ENCODE results near the gene KL.

Gene KL

DNA sequence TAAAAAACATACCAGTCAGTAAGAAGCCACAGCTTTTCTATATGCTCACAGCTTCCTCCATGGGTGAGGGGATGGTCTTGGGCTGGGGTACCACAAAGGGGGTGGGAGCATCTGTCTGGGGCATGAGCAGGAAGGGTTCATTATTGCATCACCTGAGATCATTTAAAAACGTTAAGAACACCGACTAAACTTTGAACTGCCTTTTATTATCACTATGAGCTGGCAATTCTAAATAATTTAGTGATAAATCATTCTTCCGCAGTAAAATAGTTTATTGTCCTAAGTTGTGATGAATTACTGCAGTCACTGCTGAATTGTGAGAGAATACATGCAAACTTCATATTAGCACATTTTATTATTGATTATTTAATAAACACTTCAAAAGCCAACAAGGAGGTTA is 71.6 kb downstream of the KL start:
- no peak for DNase-seq

DNA sequence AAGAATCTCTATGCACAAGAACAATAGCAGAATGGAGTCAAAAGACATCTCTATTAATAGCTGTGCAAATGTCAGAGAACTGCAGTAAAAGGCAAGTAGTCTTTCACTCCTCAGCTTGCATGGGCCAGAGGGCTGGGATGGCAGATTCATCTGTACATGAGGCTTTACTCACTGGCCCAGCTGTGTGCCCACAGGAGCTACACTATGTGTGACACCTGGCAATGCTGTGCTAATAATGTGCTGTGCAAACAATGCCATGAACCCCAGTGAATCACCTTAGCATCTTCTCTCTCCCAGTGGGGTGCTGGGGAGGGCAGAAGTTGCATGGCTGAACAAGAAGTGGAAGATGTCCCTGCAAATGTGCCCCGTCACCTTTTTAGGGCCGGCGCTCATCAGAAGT is 73.1 kb downstream of the KL start:
- no peak for DNase-seq

DNA sequence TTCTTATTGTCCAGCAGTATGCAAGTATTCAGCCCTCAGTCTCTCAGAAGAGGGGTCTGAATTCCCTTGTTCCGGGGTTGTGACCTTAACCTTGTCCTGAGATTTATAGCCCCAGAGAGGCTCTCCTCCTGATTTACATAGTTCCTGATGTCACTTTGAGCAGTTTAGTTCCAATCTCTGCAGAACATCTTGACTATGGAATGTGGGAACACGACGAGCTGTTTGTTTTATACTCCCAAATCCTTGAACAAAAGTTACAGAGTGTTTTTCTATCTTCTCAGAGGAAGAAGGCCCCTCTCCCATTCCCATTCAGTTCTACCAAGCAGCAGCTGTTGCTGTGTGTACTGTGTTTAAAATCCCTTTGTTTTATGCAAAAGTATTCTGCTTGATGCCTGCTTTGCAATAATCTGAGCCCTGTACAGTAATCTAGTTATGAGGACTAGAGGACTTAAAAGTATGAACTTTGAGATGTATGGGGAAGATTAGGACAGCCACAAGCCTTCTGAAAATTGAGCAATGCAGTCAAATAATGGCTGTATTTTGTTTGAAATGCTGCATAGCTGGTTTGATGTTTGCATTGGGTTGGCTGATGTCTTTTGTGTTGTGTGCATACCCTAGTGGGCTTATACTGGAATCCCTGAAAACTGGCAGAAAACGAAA is 74.7 kb downstream of the KL start:
- DNase-seq, result no peak

DNA sequence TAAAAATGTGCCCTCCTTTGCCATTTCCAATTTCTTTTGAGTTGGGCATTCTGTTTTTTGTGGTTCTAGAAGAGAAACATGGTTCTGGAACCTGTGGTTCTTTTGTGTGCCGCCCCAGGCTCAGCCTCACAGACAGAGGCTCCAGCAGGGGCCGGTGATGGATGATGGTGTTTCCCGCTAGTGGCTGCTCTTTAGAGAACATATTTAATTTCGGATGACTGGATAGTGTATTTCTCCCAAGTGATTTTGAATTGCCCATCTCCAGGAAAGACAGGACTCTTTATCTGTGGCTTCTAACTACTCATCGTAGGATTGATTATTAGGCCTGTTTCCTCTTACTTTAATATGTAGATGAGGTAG is 75.2 kb downstream of the KL start:
- no peak for DNase-seq

DNA sequence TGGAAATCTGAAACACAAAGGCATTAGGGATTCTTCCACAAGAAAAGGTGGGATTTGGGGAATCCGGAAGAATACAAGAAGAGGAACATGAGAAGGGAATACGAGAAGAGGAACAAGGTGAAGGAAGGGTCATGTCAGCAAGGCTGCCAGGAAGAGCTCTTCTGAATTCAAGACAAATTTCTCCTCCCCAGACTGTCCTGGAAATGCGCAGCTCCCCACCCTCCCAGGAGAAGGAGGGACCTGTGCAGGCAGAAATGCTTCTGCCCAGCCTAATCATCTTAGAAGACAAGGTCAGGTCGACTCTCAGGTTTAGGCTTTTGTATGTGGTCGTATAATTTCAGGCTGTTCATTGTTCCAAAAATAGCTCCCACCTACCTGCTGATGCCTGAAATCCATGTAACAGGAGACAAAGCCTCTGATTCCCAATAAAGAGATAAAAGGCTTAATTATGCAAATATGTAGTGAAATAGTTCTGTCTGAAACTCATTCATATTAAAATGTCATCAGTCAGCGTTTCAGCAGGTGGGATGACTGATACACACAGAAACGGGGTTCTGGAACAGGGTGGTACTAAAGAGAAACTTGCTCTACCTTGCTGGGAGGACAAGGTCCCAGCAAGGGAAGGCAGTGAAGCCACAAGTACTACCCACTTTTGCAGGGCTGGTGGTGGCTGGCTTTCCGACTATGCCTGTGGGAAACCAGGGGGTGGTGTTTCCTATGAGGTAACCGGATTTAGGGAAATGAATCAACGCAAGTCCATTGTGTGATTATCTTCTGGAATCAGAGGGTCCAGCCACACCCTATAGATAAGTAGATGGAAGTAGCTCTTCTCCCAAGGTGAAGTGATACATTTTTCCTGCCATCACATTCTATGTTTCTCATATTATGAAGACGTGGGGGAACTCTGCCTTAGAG is 76.1 kb downstream of the KL start:
- DNase-seq, result no peak

DNA sequence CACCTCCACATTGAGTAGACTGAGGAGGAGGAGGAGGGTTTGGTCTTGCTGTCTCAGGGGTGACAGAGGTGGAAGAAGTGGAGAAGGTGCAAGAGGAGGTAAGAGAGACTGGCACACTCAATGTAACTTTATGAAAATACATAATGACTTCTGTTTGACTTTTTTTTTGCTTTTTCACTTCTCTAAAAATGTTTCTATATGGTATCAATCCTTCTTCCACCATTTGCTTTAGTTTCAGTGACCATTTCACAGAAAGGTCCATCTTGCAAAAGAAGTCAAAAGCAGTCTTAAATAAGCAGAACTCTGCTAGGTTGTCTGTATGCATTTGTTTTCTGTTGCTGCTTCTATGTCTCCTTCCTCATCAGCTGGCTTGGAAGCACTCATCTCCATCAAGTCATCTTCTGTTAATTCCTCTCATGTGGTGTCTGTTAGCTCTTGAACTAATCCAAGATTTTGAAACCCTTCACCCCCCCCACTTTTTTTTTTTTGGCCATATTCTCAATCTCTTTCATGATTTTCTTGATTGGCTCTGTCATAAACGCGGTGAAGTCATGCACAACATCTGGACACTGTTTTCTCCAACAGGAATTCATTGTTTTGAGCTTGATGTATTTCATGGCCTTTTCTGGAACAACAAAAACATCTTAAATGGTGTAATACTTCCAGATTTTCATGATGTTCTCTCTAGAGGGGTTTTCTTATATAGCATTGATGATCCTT is 80.8 kb downstream of the KL start:
- DNase-seq, result no peak

DNA sequence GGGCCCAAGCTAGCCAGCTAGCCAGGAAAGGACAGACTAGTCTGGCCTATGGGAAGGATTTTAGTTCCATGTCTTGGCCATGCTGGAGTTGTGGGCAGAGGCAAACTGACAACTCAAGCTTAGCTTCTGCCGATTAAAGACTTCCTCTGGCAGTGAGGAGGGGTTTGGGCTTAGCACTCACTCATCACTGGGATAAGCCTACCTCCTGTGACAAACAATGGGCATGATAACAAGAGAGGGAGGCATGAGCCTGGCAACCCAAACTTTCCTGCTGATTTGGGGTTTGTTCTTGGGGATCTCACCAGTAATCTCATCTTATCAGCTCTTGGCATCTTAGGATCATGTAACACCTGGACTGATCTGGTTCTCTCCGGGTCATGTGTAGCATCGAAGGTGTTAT is 83.6 kb downstream of the KL start:
- DNase-seq, result no peak

DNA sequence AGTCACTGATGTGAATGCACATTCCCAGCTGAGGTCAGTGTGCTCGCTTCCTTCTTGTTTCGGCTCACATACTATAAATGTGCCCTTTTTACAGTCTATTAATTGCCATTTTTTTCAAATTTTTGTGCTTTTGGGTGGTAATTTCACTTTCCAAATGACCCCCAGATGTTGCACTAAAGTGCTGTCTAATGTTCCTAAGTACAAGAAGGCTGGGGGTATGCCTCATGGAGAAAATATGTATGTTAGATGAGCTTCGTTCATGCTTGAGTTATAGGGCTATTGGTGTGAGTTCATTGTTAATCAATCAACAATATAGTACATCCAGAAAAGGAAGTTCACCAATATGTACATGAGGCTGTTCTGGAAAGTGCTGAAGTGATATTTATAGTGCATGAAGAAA is 84.7 kb downstream of the KL start:
- no peak for DNase-seq

DNA sequence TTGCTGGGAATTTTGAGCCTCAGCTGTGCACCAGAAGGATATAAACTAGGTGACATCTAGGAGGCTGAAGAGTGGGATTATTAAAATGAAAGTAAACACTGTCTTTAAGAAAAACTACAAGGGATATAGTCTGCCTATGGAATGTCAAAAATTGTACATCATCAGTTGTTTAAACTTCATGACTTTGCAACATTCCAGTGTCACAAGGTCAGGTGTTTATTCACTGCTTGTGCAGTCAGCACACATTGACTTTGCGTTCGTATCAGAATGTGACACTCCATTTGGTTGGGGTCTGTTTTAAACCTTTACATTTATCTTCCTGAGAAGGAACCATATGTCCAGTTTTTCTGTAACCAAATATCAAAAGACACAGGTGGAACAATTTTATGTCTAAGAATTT is 85.6 kb downstream of the KL start:
- no peak for DNase-seq

DNA sequence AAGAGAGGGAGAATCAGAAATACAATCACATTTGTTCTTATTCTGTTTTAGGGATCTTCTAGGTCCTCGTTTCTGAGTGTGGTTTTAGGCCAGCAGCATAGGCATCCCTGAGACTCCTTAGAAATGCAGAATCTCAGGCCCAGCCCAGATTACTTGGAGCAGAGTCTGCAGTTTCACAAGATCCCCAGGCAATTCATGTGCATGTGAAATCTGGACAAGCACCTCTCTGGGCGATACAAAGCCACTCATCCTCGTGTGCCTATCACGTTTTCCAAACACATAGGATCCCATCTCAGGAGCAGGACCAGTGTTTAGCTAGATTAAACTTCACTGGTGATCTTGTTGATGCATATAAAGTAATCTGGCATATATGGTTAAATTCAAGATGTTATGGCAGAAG is 87.2 kb downstream of the KL start:
- no peak for DNase-seq

DNA sequence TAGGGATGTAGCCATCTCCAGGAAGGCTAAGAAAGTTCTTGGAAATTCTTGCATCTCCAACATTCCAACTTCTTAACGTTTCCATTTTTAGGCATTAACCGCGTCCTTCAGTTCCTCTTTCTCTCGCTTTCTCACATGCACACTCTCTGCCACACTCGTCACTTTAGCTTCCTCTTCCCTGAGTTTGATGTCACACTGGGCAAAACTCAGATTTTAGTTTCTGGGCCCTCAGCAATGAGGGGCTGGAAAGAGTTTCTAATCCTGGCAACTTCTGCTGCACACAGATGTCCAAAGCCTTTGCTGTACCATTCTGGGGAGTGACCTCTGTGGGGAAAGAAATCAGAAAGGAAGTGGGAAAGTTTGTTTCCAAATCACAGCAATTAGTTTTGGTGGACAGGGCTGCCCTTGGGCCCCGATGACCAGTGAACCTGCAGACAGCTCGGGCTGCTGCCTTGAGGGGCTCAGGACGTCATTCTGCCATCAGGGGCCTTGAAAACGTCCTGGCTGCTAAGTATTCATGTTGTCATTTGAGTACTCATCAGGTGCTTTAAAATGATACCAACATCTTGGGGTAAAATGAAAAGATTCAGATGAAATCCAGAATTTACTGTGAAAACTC is 89.3 kb downstream of the KL start:
- no peak for DNase-seq

DNA sequence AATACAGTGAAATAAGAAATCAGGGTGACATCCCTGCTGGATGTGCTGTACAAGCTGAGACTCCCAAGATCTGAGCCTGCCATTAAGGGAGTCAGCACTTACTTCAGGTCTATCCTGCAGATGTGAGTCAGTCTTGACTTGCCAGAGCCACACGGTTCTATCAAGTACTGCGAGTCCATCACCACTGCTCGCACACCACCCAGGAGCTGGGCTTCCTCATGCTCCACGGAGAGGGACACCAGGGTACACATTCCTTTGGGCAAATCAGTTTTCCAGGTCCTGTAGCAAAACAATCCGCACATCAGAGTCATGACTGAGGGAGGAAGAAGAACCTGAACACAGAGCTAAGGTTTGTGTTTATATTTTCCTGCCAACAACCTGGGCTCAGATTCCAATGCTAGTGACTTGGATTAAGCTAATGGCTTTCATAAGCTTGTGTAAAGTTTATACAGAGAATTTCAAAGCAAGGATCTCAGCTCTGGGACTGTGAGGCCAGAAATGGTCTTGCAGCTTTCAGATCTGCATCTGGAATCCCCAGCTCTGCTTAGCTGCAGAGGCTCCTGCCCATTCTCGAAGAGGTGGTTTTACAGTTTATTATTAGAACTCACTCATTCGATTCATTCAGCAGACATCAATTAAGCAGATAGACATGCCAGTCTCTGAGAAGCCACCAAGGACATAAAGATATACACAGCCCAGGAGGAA is 90.6 kb downstream of the KL start:
- no peak for DNase-seq

DNA sequence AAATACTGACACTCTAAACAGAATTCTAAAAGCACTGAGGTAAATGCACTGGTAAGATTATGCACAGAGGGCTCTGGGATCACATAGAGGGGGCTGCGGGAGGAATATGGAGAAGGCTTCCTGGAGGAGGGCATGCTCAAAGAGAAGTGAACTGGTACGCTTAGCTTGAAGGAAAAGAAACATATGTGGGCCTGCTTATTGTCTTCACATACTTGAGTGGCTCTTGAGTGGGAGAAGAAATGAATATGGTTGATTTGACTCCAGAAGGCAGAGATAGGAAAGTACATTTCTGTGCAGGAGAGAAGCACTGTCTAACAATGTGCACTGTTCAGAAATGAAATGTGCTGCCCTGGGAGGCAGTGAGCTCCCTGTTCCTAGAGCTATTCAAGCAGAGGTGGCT is 91.1 kb downstream of the KL start:
- DNase-seq, result no peak

DNA sequence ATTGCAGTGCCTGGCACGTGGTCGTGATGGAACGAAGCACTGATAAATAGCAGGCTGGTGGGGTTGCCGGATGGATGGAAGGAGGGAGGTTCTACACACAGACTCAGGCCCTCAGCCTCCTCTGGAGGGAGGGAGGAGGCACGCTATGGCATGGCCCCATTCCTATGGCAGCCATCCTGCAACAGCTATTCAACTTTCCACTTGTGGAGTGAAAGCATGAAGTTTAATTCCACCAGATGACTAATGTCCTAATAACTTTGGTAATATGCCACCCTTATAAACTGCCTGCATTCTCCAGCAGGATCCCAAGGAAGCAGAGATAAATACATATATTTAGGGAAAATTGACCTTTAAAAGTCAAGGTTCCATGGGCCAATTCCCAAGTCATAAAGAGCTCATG is 92.4 kb downstream of the KL start:
- DNase-seq, result no peak

DNA sequence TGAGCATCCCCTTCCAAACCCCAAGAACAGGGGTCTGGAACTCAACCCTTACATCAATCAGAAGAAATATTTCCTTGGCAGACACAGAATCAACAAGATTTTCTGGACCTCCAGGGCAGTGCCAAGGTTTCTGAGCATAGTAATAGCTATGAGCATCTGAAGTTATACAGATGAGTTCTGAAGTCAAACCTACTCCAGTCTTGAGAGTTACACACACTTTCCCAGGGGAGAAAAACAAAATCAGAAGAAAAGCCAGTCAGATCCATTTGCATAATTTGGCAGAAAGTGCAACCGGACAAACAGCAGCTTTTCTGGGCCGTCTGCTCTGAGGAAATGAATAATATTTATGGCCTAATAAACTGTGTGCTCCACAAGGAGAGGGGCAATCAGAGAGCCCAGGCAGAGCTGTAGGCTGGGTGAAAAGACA is 93.1 kb downstream of the KL start:
- no peak for DNase-seq

DNA sequence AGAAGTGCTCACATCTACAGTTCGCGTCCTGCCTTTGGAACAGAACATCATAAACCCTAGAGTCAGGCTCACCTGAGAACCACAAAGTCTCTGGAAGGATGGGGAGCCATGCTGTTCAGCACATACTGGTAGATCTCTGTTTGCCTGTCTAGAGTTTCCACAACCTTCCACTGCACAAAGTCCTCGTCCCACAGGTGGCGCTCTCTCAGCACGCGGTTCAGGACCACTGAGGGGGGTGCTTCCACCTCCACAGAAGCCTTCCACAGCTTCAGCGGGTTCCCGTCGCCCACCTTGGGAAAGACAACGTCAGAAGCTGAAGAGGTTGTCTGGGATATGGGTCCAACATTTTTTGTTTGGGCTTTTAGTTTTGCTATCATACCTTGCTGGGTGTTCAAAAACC is 93.6 kb downstream of the KL start:
- no peak for DNase-seq

DNA sequence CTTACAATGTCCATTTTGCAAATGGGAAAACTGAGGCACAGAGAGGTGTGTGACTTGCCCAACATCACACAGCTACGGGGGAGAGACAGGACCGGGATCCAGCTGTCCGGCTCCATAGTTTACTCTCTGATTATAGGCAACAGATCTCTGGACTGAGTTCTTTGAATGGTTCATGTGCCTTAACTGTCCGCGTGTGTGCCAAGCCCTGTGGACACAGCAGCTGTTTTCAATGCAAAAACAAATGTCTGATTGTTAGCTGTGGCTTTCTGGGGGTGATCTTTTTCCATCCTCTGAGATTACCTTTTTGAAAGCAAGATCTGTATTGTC is 94.1 kb downstream of the KL start:
- DNase-seq, result no peak

DNA sequence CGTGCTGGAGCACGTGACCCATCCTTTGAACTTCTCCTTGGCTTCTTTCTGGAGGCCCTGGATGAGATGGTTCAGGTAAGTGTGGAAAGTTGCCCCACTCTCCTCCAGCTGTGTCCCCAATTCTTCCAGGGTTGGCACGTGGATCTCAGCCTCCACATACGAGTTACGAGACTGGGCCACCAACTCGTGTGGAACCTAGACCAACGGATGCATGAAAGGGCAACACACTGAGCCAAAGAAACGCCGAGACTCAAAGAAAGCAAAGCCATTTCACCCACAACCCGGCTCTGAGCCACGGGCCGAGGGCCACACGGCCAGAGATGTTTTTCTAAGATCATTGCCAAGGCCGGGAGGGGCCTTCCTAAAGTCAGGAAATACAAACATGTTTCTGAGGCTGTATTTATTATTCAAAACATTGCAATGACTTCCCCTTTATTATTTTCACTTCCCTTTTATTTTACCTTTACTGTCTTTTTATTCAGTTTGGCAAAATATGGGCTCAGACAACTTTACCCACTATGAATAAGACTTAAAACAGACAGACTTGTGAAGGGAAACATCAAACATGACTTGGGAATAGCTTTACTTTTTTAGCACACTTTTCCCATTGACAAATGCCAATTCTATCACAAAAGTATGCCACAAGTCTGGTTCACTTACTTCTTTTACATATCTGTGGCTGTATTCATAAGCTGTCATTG is 94.6 kb downstream of the KL start:
- no peak for DNase-seq

DNA sequence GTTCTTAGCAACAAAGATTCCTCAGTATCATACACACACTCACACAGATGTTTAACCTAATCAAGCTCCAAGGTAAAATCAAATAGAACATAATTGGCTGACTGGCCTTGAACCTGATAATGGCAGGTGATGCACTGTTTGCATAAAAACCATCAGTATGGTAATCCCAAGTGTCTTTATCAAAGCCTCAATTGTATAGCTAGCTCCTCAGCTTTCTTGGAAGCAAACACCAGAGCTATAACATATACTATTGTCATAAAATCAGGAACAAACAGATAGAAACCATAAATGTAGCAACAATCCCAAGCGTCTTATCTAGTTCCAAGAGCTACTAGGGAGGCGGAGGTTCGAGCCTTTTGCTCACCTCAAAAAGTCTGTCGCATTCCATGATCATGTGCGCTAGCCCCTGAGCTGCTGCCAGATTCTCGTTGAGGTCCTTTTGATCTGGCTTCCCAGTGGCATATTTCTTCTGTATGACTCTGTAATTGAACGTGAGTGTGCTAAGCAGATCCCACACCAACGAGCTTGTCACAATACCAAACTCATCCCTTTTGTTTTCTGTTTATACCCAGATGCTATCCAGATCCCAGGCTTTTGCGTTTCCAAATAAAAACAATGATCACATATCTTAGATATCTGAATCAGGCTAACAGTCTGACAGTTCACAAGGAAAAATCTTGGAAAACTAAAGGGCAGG is 95.3 kb downstream of the KL start:
- no peak for DNase-seq

DNA sequence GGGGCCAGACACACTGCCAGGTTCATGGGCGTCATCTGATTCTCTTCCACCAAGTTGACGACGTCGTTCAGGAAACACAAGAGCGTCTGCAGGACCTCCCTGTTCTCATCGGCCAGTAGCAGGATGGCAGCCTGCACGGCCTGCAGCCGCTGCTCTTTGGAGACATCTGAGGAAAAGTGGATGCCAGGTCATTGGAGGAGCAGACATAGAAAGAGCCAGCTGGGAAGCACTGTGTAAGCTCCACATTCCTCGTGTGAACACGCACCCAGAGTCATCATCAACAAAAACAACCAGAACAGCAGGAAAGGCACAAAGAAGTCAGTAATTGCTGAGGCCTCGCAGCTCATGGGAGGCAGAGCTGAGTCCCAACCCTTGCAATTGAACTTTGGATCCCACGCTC is 96.5 kb downstream of the KL start:
- DNase-seq, result no peak

DNA sequence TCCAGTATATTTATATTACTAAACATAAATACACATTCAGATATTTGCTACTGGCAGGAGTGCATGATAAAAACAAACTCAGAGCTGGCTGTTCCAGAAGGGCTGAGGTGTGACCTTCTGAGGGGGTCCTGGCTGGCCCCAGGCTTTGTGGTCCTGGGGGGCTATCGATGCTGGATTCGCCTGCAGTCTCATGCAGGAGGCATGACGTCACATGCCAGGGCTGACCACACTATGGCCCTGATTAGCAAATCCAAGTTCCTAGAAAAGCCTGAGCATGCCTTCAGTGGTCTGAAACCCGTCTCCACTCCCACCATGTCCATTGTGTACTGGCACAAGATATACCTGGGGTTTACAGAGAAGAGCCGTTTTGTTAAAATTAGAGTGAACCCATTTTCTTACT is 97.9 kb downstream of the KL start:
- no peak for DNase-seq

DNA sequence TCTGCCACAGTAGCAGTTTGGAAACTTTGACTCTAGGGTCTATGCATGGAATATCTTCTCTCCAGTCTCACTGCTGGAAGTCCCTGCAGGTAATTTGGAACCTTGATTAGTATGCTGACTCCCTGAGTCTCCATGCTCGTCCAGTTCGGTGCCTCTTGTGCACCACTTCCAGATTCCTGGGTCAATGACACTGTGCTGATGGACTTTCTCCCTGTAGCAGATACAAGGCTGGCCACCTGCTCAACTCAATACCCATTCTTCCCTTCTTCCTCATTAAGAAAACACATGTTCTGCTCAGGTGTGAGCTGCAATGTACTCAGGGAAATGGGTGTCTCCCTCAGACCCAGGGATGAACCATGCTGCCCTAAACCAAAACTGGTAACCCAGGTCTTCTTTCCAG is 99.1 kb downstream of the KL start:
- DNase-seq, result no peak
